ENCODE results near the gene CYB5B.

DNA sequence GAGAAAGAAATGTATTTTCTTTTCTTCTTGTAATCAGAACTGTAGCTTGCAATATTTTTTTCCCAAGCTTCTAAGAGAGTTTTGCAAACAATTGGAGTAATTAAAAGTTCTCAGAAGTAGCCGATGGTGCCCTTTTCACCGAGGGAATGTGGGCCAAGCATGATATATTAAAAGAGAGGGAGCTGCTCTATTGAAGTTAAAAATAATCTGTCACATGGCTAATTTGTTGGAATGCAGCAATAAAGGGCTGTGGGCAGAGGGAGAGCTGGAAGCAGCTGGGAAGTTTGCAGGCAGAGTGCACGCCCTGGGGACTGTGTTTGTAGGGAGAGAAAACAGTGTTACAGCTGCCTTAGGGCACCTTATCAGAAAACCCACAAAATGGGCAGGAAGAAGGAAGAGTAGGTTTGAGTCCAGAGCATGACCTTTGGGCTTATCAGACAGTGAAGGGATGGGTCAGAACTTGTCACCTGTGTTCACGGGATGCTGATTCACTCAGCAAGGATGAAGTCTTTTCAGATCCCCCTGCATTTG is 20.1 kb upstream of the CYB5B start:
- TF ChIP-seq, protein P1, sequence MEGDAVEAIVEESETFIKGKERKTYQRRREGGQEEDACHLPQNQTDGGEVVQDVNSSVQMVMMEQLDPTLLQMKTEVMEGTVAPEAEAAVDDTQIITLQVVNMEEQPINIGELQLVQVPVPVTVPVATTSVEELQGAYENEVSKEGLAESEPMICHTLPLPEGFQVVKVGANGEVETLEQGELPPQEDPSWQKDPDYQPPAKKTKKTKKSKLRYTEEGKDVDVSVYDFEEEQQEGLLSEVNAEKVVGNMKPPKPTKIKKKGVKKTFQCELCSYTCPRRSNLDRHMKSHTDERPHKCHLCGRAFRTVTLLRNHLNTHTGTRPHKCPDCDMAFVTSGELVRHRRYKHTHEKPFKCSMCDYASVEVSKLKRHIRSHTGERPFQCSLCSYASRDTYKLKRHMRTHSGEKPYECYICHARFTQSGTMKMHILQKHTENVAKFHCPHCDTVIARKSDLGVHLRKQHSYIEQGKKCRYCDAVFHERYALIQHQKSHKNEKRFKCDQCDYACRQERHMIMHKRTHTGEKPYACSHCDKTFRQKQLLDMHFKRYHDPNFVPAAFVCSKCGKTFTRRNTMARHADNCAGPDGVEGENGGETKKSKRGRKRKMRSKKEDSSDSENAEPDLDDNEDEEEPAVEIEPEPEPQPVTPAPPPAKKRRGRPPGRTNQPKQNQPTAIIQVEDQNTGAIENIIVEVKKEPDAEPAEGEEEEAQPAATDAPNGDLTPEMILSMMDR (conservative IDR thresholded peaks at IDR 0.05; ENCODE audit: low read depth, low read length), result no peak
- TF ChIP-seq EZH2 (IDR thresholded peaks at IDR 0.05; ENCODE audit: borderline replicate concordance, low read depth, low read length, poor library complexity, severe bottlenecking), result no peak
